Loucy (cell line): ENCODE measurements around the gene MMP2.

Experiments used
- H2AFZ ChIP-seq: fragments of 200-600 bp; sonication (generic); 2 replicates; pipeline ENCODE4 v1.6.0; 2016; ENCODE audit warnings: antibody characterized with exemption, mild to moderate bottlenecking, low read length, moderate library complexity
- H3F3A ChIP-seq: fragments of 200-600 bp; 2 replicates; pipeline ENCODE4 v1.6.0; 2016; ENCODE audit warnings: antibody characterized with exemption, low read depth, mild to moderate bottlenecking
- H3K27me3 ChIP-seq: fragments of 200-600 bp; sonication (generic); 2 replicates; pipeline ENCODE4 v1.6.1; 2014; ENCODE audit warnings: low read length, mild to moderate bottlenecking; ENCODE audit not compliant: insufficient read depth, poor library complexity, severe bottlenecking
- H3K36me3 ChIP-seq: fragments of 200-600 bp; sonication (generic); 2 replicates; pipeline ENCODE4 v1.6.1; 2016; ENCODE audit warnings: low read length; ENCODE audit not compliant: insufficient read depth
- H3K4me1 ChIP-seq: fragments of 200-600 bp; sonication (generic); 2 replicates; pipeline ENCODE4 v1.5.1; 2014; ENCODE audit warnings: low read length, mild to moderate bottlenecking; ENCODE audit not compliant: insufficient read depth, poor library complexity, severe bottlenecking
- H3K4me2 ChIP-seq: fragments of 200-600 bp; sonication (generic); 2 replicates; pipeline ENCODE4 v1.6.0; 2014; ENCODE audit warnings: antibody characterized with exemption, low read length, low read depth, mild to moderate bottlenecking; ENCODE audit not compliant: poor library complexity, severe bottlenecking
- H3K4me3 ChIP-seq: fragments of 200-600 bp; sonication (generic); 2 replicates; pipeline ENCODE4 v1.5.1; 2014; ENCODE audit warnings: low read length, mild to moderate bottlenecking, mixed read lengths; ENCODE audit not compliant: poor library complexity, severe bottlenecking
- H3K79me2 ChIP-seq: fragments of 200-600 bp; sonication (generic); 2 replicates; pipeline ENCODE4 v1.6.1; 2014; ENCODE audit warnings: low read length; ENCODE audit not compliant: insufficient read depth
- H3K9ac ChIP-seq: fragments of 200-600 bp; sonication (generic); 2 replicates; pipeline ENCODE4 v1.6.0; 2014; ENCODE audit warnings: mild to moderate bottlenecking, low read depth, low read length, moderate library complexity; ENCODE audit not compliant: poor library complexity, severe bottlenecking
- H3K9me2 ChIP-seq: fragments of 200-600 bp; sonication (generic); replicated peaks from 2 replicates; pipeline ENCODE4 v1.6.1; 2016; ENCODE audit warnings: low read depth, low read length, mixed read lengths
- H3K9me3 ChIP-seq: fragments of 200-600 bp; sonication (generic); 2 replicates; pipeline ENCODE4 v1.6.1; 2014; ENCODE audit warnings: mild to moderate bottlenecking, antibody characterized with exemption, low read length, low read depth; ENCODE audit not compliant: insufficient read depth
- H4K20me1 ChIP-seq: fragments of 200-600 bp; sonication (generic); 2 replicates; pipeline ENCODE4 v1.6.0; 2014; ENCODE audit warnings: antibody characterized with exemption, low read length, mild to moderate bottlenecking; ENCODE audit not compliant: insufficient read depth, poor library complexity, severe bottlenecking
- EZH2phosphoT487 ChIP-seq: fragments of 200-600 bp; IDR thresholded peaks from 2 replicates; pipeline ENCODE4 v1.6.1; 2018; ENCODE audit warnings: antibody characterized with exemption, mild to moderate bottlenecking, moderate library complexity, borderline replicate concordance
- TF ChIP-seq, protein P1 (sequence below): fragments of 200-600 bp; sonication (generic); conservative IDR thresholded peaks from 2 replicates; pipeline ENCODE4 v1.5.1; 2014; ENCODE audit warnings: mild to moderate bottlenecking, antibody characterized with exemption, low read length

The MMP2 gene

DNA sequence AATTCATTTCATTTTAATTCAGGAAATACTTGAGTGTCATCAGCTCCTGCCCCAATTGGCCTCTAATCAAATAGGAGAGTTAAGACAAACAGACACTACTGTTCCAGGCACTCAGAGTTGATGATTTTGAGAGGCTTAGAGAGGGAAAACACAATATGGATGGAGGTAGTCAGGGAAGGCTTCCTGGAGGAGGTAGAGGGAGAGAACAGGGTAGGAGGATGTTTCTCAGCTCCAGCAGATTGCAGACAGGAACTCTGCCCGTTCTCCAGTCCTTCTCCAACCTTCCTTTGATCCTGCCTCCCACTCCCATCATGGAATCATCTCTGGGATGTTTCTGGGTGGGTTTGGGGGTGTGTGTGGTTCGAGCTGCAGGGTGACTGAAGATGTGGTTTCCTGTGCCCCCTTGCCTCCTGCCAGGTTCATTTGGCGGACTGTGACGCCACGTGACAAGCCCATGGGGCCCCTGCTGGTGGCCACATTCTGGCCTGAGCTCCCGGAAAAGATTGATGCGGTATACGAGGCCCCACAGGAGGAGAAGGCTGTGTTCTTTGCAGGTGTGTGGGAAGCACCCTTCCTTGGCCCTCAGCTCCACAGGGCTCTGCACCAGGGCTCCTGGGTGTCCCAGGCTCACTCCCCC is 17.6 kb downstream of the MMP2 start:
- no peaks in the 10 kb centered on the region for H3F3A ChIP-seq
- H3K9me2 ChIP-seq, result no peaks in the 10 kb centered on the region
- no peaks in the 10 kb centered on the region for H3K36me3 ChIP-seq
- TF ChIP-seq, protein P1, sequence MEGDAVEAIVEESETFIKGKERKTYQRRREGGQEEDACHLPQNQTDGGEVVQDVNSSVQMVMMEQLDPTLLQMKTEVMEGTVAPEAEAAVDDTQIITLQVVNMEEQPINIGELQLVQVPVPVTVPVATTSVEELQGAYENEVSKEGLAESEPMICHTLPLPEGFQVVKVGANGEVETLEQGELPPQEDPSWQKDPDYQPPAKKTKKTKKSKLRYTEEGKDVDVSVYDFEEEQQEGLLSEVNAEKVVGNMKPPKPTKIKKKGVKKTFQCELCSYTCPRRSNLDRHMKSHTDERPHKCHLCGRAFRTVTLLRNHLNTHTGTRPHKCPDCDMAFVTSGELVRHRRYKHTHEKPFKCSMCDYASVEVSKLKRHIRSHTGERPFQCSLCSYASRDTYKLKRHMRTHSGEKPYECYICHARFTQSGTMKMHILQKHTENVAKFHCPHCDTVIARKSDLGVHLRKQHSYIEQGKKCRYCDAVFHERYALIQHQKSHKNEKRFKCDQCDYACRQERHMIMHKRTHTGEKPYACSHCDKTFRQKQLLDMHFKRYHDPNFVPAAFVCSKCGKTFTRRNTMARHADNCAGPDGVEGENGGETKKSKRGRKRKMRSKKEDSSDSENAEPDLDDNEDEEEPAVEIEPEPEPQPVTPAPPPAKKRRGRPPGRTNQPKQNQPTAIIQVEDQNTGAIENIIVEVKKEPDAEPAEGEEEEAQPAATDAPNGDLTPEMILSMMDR, result no peak
- TF ChIP-seq EZH2phosphoT487, result no peak
- H3K4me1 ChIP-seq, result peaks cover 52% of the 10 kb centered on the region
- H3K9me3 ChIP-seq, result no peaks in the 10 kb centered on the region
- H3K79me2 ChIP-seq, result no peaks in the 10 kb centered on the region
- H2AFZ ChIP-seq, result no peak overlapping the region
- H3K4me2 ChIP-seq, result peak overlapping the region; percentile 10
- no peaks in the 10 kb centered on the region for H3K27me3 ChIP-seq
- H4K20me1 ChIP-seq, result no peaks in the 10 kb centered on the region
- H3K4me3 ChIP-seq, result no peak overlapping the region
- H3K9ac ChIP-seq, result no peak overlapping the region

DNA sequence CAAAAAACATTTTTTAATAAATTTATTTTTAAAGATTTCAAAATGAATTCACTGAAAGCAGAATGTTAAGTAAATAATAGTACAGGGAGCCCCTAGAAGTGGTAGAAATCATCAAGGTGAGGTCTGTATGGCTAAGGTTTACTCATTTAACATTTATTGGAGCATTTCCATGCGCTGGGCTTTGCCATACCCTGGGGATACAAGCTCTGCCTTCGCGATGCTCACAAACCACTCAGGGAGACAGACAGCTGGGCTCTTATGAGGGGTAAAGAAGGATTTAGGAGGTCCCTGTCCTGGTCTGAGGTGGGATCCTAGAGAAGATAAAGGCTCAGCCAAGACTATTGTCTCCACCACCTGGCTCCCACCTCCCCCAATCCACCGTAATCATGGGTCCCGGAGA is 18.6 kb downstream of the MMP2 start:
- Histone ChIP-seq H3K27me3 (no peaks in the 10 kb centered on the region), H3K36me3 (no peaks in the 10 kb centered on the region), H3K4me2 (no peak overlapping the region), H3K9me3 (no peaks in the 10 kb centered on the region), H3F3A (no peaks in the 10 kb centered on the region), H3K9ac (no peak overlapping the region), H2AFZ (no peak overlapping the region), H3K9me2 (no peaks in the 10 kb centered on the region), H3K4me1 (peaks cover 52% of the 10 kb centered on the region), H3K79me2 (no peaks in the 10 kb centered on the region), H4K20me1 (no peaks in the 10 kb centered on the region), H3K4me3 (no peak overlapping the region)
- no peak for TF ChIP-seq EZH2phosphoT487

DNA sequence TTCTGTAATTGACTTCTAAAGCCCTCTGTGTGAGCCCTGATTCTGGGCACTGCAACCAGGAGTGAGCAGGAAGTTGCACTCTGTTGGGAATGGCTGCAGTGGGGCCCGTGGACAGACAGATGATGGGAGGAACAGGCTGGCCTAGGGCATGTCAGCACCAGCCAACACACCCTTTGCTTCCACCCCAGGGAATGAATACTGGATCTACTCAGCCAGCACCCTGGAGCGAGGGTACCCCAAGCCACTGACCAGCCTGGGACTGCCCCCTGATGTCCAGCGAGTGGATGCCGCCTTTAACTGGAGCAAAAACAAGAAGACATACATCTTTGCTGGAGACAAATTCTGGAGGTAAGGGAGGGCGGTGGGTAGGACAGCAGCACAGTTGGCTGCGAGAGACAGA is 19.1 kb downstream of the MMP2 start:
- H3K4me1 ChIP-seq, result peaks cover 52% of the 10 kb centered on the region
- no peaks in the 10 kb centered on the region for H3K9me3 ChIP-seq
- H3K79me2 ChIP-seq, result no peaks in the 10 kb centered on the region
- TF ChIP-seq EZH2phosphoT487, result no peak
- TF ChIP-seq, protein P1, result no peak
- H3K9me2 ChIP-seq, result no peaks in the 10 kb centered on the region
- H3K9ac ChIP-seq, result no peak overlapping the region
- no peak overlapping the region for H3K4me2 ChIP-seq
- H3K36me3 ChIP-seq, result no peaks in the 10 kb centered on the region
- H3K27me3 ChIP-seq, result no peaks in the 10 kb centered on the region
- no peak overlapping the region for H2AFZ ChIP-seq
- H3K4me3 ChIP-seq, result no peak overlapping the region
- H3F3A ChIP-seq, result no peaks in the 10 kb centered on the region
- H4K20me1 ChIP-seq, result no peaks in the 10 kb centered on the region

DNA sequence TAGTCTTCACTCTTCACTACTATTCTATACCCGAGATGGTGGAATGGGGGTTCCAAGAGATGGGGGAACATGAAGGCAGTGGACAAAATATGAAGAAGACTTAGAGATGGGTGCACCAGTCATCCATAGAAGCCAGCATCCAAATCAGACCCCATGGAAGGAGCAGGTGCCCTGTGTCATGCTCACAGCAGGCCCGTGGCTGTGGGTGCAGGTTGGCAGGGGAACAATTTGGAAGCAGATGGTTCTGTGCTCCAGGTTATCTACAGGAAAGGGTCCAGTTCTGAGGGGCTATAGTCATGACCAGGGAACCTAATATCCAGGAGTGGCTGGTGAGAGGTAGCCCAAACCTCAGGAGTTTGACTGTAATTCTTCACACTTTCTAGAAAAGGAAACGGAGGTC is 20.3 kb downstream of the MMP2 start:
- no peaks in the 10 kb centered on the region for H3K36me3 ChIP-seq
- H3K27me3 ChIP-seq, result no peaks in the 10 kb centered on the region
- no peaks in the 10 kb centered on the region for H3K9me3 ChIP-seq
- peaks cover 55% of the 10 kb centered on the region for H3K4me1 ChIP-seq
- H4K20me1 ChIP-seq, result no peaks in the 10 kb centered on the region
- no peak overlapping the region for H3K9ac ChIP-seq
- H3K9me2 ChIP-seq, result no peaks in the 10 kb centered on the region
- H3K4me3 ChIP-seq, result no peak overlapping the region
- no peaks in the 10 kb centered on the region for H3K79me2 ChIP-seq
- no peak overlapping the region for H2AFZ ChIP-seq
- H3F3A ChIP-seq, result no peaks in the 10 kb centered on the region
- H3K4me2 ChIP-seq, result peak overlapping the region; percentile 67
- no peak for TF ChIP-seq EZH2phosphoT487
- TF ChIP-seq, protein P1, result no peak
